Measurements from ENCODE around the gene MAPKAPK5.
"Not testable (repeated sequence)": the region's sequence is repeated elsewhere in the genome, so short reads cannot be mapped to it uniquely, and the experiment has no call there.

Gene MAPKAPK5

GRCh38 chr12:111886662-111887545, 44.9 kb downstream of the MAPKAPK5 start:
- no peak for DNase-seq (ENCODE audit: low read depth in 2 of 2)

GRCh38 chr12:111887926-111888745, 46.1 kb downstream of the MAPKAPK5 start:
- DNase-seq (ENCODE audit: low read depth in 2 of 2), result no peak

- no peak for DNase-seq (ENCODE audit: low read depth in 2 of 2)
Measured at GRCh38 chr12:111893287-111893686, 51.3 kb downstream of the MAPKAPK5 start.

- DNase-seq (ENCODE audit: low read depth in 2 of 2), result no peak
Measured at GRCh38 chr12:111894556-111894955, 52.5 kb downstream of the MAPKAPK5 start.

GRCh38 chr12:111901182-111901581, 59.2 kb downstream of the MAPKAPK5 start:
- no peak for DNase-seq (ENCODE audit: low read depth in 2 of 2)

- DNase-seq (ENCODE audit: low read depth in 2 of 2), result no peak
Measured at GRCh38 chr12:111904446-111904975, 62.5 kb downstream of the MAPKAPK5 start.

GRCh38 chr12:111905502-111905901, 63.5 kb downstream of the MAPKAPK5 start:
- no peak for DNase-seq (ENCODE audit: low read depth in 2 of 2)

GRCh38 chr12:111907740-111908139, 65.7 kb downstream of the MAPKAPK5 start:
- no peak for DNase-seq (ENCODE audit: low read depth in 2 of 2)

- DNase-seq (ENCODE audit: low read depth in 2 of 2), result no peak
Measured at GRCh38 chr12:111925171-111925570, 83.1 kb downstream of the MAPKAPK5 start.

GRCh38 chr12:111926631-111927030, 84.6 kb downstream of the MAPKAPK5 start:
- no peak for DNase-seq (ENCODE audit: low read depth in 2 of 2)

- DNase-seq (ENCODE audit: low read depth in 2 of 2), result no peak
Measured at GRCh38 chr12:111927346-111927745, 85.3 kb downstream of the MAPKAPK5 start.

- no peak for DNase-seq (ENCODE audit: low read depth in 2 of 2)
Measured at GRCh38 chr12:111932241-111932640, 90.2 kb downstream of the MAPKAPK5 start.

GRCh38 chr12:111936869-111937268, 94.8 kb downstream of the MAPKAPK5 start:
- no peak for DNase-seq (ENCODE audit: low read depth in 2 of 2)

GRCh38 chr12:111937429-111937828, 95.4 kb downstream of the MAPKAPK5 start:
- DNase-seq (ENCODE audit: low read depth in 2 of 2), result no peak

GRCh38 chr12:111942557-111942956, 100.5 kb downstream of the MAPKAPK5 start:
- DNase-seq (ENCODE audit: low read depth in 2 of 2), result no peak

GRCh38 chr12:111943929-111944328, 101.9 kb downstream of the MAPKAPK5 start:
- no peak for DNase-seq (ENCODE audit: low read depth in 2 of 2)

GRCh38 chr12:111950961-111951676, 109.1 kb downstream of the MAPKAPK5 start:
- not testable (repeated sequence) for DNase-seq (ENCODE audit: low read depth in 2 of 2)

Data from stimulated activated CD4-positive, alpha-beta T cell treated with anti-CD3 and anti-CD28 coated beads, Interleukin-1b, Interleukin-23, amount 100 ng/mL, for 1 hour (primary cell).